Astrocyte (in vitro differentiated cells and primary cell): ENCODE data around the gene PPP4R2. TPM values are rescaled to one million over a fixed set of nuclear protein-coding genes. Genes with fewer than 3 reads are reported as not detected.

ENCODE experiments used
- DNase-seq: peaks from one replicate; pipeline ENCODE4 v3.0.0-alpha.2; 2010; ENCODE audit warnings: low read depth
- FAIRE-seq: peaks from 2 replicates; lab custom pipeline; 2011; peaks lifted over from hg19 to GRCh38; lab: Jason Lieb, UNC
- H2AFZ ChIP-seq: 2 replicates; pipeline ENCODE4 v1.6.0; 2012; ENCODE audit warnings: low read depth, low read length, inconsistent platforms
- H3K27ac ChIP-seq: 2 replicates; pipeline ENCODE4 v1.5.1; 2011; ENCODE audit warnings: low read depth, low read length, inconsistent platforms
- H3K27me3 ChIP-seq: 2 replicates; pipeline ENCODE4 v1.6.0; 2011; ENCODE audit warnings: low read length, inconsistent platforms; ENCODE audit not compliant: insufficient read depth
- H3K36me3 ChIP-seq: 2 replicates; pipeline ENCODE4 v1.5.1; 2011; ENCODE audit warnings: low read length, inconsistent platforms; ENCODE audit not compliant: insufficient read depth
- H3K4me1 ChIP-seq: 2 replicates; pipeline ENCODE4 v1.5.1; 2011; ENCODE audit warnings: low read length, inconsistent platforms; ENCODE audit not compliant: insufficient read depth
- H3K4me2 ChIP-seq: 2 replicates; pipeline ENCODE4 v1.6.0; 2012; ENCODE audit warnings: low read length, inconsistent platforms
- H3K4me3 ChIP-seq: 2 replicates; pipeline ENCODE4 v1.5.1; 2011; ENCODE audit warnings: low read depth, mild to moderate bottlenecking, low read length, inconsistent platforms; ENCODE audit not compliant: insufficient read depth
- H3K79me2 ChIP-seq: 2 replicates; pipeline ENCODE4 v1.6.0; 2012; ENCODE audit warnings: mild to moderate bottlenecking, low read length, inconsistent platforms; ENCODE audit not compliant: insufficient read depth
- H3K9ac ChIP-seq: 2 replicates; pipeline ENCODE4 v1.6.0; 2012; ENCODE audit warnings: mild to moderate bottlenecking, low read length, inconsistent platforms
- H3K9me3 ChIP-seq: 2 replicates; pipeline ENCODE4 v1.5.1; 2012; ENCODE audit warnings: low read depth, mild to moderate bottlenecking, low read length, inconsistent platforms; ENCODE audit not compliant: insufficient read depth
- H4K20me1 ChIP-seq: 2 replicates; pipeline ENCODE4 v1.6.0; 2012; ENCODE audit warnings: low read length, inconsistent platforms; ENCODE audit not compliant: insufficient read depth
- H3K27ac Mint-ChIP-seq: one replicate; pipeline ENCODE4 v1.8.0; 2021; ENCODE audit warnings: mild to moderate bottlenecking, mixed read lengths; ENCODE audit not compliant: unreplicated experiment
- H3K27me3 Mint-ChIP-seq: one replicate; pipeline ENCODE4 v1.8.0; 2021; ENCODE audit warnings: low read depth, mixed read lengths; ENCODE audit not compliant: unreplicated experiment
- H3K36me3 Mint-ChIP-seq: one replicate; pipeline ENCODE4 v1.8.0; 2021; ENCODE audit warnings: low read depth, mixed read lengths; ENCODE audit not compliant: unreplicated experiment
- H3K4me1 Mint-ChIP-seq: one replicate; pipeline ENCODE4 v1.8.0; 2021; ENCODE audit warnings: low read depth, mixed read lengths; ENCODE audit not compliant: unreplicated experiment
- H3K4me3 Mint-ChIP-seq: one replicate; pipeline ENCODE4 v1.8.0; 2021; ENCODE audit warnings: mild to moderate bottlenecking, moderate library complexity, mixed read lengths; ENCODE audit not compliant: unreplicated experiment
- H3K9me3 Mint-ChIP-seq: one replicate; pipeline ENCODE4 v1.8.0; 2021; ENCODE audit warnings: mild to moderate bottlenecking, mixed read lengths; ENCODE audit not compliant: unreplicated experiment
- CTCF ChIP-seq: IDR thresholded peaks from 2 replicates; pipeline ENCODE4 v1.5.1; 2011; ENCODE audit warnings: low read depth, mild to moderate bottlenecking, inconsistent platforms, low read length, moderate library complexity; ENCODE audit not compliant: insufficient read depth
- EZH2 ChIP-seq: IDR thresholded peaks from 2 replicates; pipeline ENCODE4 v1.6.1; 2012; ENCODE audit warnings: mild to moderate bottlenecking, low read length, inconsistent platforms; ENCODE audit not compliant: insufficient read depth
- total RNA-seq: library from RNA; stranded (reverse); gene quantifications from 2 replicates; pipeline ENCODE4 v1.2.1, GENCODE V29; 2021

The PPP4R2 gene
- total RNA-seq, 1 donor from 2014 or later: 98.5 TPM

DNA sequence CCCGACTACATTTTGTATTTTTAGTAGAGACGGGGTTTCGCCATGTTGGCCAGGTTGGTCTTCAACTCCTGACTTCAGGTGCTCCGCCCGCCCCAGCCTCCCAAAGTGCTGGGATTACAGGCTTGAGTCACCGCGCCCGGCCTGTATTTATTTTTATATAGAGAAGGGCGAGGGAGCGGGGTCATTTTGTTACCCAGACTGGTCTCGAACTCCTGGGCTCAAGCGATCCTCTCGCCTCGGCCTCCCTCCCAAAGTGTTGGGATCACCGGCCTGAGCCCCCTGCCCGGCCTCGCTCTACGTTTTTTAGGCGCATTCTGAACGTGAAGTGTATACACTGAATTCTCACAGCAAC lies 514 bp upstream of the PPP4R2 start:
- peak overlapping the region; percentile 100 for H2AFZ ChIP-seq

DNA sequence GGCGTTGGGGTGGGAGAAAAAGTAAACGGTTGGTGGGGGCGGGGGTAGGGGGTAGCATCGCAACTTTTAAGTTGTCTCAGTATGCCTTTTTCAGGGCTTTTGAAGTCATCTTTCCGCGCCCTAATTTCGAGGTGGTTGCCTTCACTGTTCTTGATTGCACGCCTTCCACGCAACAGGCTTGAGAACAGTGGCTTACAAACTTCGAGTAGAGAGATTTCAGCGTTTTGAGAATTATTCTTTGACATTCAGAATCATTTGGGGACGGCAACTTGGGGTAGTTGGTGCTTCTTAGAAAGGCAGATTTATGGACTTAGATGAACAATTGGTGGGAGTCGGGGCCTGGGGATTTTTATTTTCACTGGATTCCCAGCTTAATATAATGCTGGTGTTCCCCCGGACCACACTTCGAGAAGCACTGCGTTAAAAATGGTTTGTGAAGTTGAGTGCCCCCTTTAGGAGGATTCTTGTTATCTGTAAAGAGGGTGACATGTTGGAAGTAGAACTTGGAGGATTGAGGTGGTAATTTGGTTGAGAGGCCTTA lies 880 bp downstream of the PPP4R2 start:
- peaks cover 6% of the 10 kb centered on the region for H3K36me3 ChIP-seq
- peak; percentile 34 for DNase-seq
- no peaks in the 10 kb centered on the region for H3K9me3 Mint-ChIP-seq
- H3K27me3 ChIP-seq: no peaks in the 10 kb centered on the region
- no peak for FAIRE-seq
- H3K36me3 Mint-ChIP-seq: no peaks in the 10 kb centered on the region
- H3K4me2 ChIP-seq: peak overlapping the region; percentile 94
- H3K27ac Mint-ChIP-seq: peak overlapping the region; percentile 82
- no peak overlapping the region for H2AFZ ChIP-seq
- H3K79me2 ChIP-seq: peaks cover 60% of the 10 kb centered on the region
- peak overlapping the region; percentile 96 for H3K9ac ChIP-seq
- peak overlapping the region; percentile 90 for H3K4me3 Mint-ChIP-seq
- peaks cover 18% of the 10 kb centered on the region for H3K4me1 ChIP-seq
- no peaks in the 10 kb centered on the region for H3K27me3 Mint-ChIP-seq
- H3K4me3 ChIP-seq: peak overlapping the region; percentile 94
- peaks cover 19% of the 10 kb centered on the region for H3K4me1 Mint-ChIP-seq
- H3K9me3 ChIP-seq: no peaks in the 10 kb centered on the region
- H4K20me1 ChIP-seq: peaks cover 51% of the 10 kb centered on the region
- TF ChIP-seq CTCF (peak; percentile 54), EZH2 (no peak)
- peak overlapping the region; percentile 87 for H3K27ac ChIP-seq

More for the DNA sequence above, 514 bp upstream of the PPP4R2 start:
- peaks cover 46% of the 10 kb centered on the region for H3K79me2 ChIP-seq
- peaks cover 38% of the 10 kb centered on the region for H4K20me1 ChIP-seq
- H3K36me3 ChIP-seq: peaks cover 6% of the 10 kb centered on the region
- no peak for FAIRE-seq
- H3K4me3 ChIP-seq: peak overlapping the region; percentile 94
- no peak for DNase-seq
- TF ChIP-seq CTCF (no peak), EZH2 (no peak)
- H3K36me3 Mint-ChIP-seq: no peaks in the 10 kb centered on the region
- no peaks in the 10 kb centered on the region for H3K9me3 ChIP-seq
- no peaks in the 10 kb centered on the region for H3K27me3 Mint-ChIP-seq
- no peaks in the 10 kb centered on the region for H3K9me3 Mint-ChIP-seq
- H3K9ac ChIP-seq: peak overlapping the region; percentile 96
- peak overlapping the region; percentile 79 for H3K4me3 Mint-ChIP-seq
- peak overlapping the region; percentile 87 for H3K27ac ChIP-seq
- peaks cover 18% of the 10 kb centered on the region for H3K4me1 ChIP-seq
- H3K27ac Mint-ChIP-seq: peak overlapping the region; percentile 83
- no peaks in the 10 kb centered on the region for H3K27me3 ChIP-seq
- peak overlapping the region; percentile 88 for H3K4me2 ChIP-seq
- H3K4me1 Mint-ChIP-seq: peaks cover 21% of the 10 kb centered on the region

GRCh38 chr3:72998466-72998865 lies 1.9 kb downstream of the PPP4R2 start:
- H3K9me3 Mint-ChIP-seq: no peaks in the 10 kb centered on the region
- Histone ChIP-seq H3K27ac (no peak overlapping the region), H3K9me3 (no peaks in the 10 kb centered on the region), H2AFZ (no peak overlapping the region), H3K79me2 (peaks cover 68% of the 10 kb centered on the region), H3K4me3 (peak overlapping the region; percentile 94), H3K4me2 (peak overlapping the region; percentile 94), H4K20me1 (peaks cover 60% of the 10 kb centered on the region), H3K36me3 (peaks cover 8% of the 10 kb centered on the region), H3K27me3 (no peaks in the 10 kb centered on the region), H3K9ac (peak overlapping the region; percentile 96), H3K4me1 (peaks cover 18% of the 10 kb centered on the region)
- FAIRE-seq (no peak), DNase-seq (no peak)
- H3K36me3 Mint-ChIP-seq: no peaks in the 10 kb centered on the region
- TF ChIP-seq CTCF: no peak
- no peak for TF ChIP-seq EZH2
- peak overlapping the region; percentile 47 for H3K27ac Mint-ChIP-seq
- H3K4me1 Mint-ChIP-seq: peaks cover 19% of the 10 kb centered on the region
- no peaks in the 10 kb centered on the region for H3K27me3 Mint-ChIP-seq
- peak overlapping the region; percentile 90 for H3K4me3 Mint-ChIP-seq
